Activated CD4-positive, alpha-beta T cell treated with anti-CD3 and anti-CD28 coated beads for 24 hours (primary cell): ENCODE data around the gene CACNA1C.

ENCODE experiments used
- DNase-seq, 2 donors: peaks; one replicate each; pipeline ENCODE4 v3.0.0-alpha.2; 2020; ENCODE audit warnings: low read depth in 2 of 2

Gene CACNA1C

GRCh38 chr12:2171672-2172426 is 119.1 kb downstream of the CACNA1C start:
- no peak for DNase-seq

GRCh38 chr12:2172491-2173214 is 119.9 kb downstream of the CACNA1C start:
- no peak for DNase-seq

GRCh38 chr12:2173971-2174370 is 121.2 kb downstream of the CACNA1C start:
- no peak for DNase-seq

GRCh38 chr12:2177003-2177402 is 124.2 kb downstream of the CACNA1C start:
- DNase-seq, result no peak

- no peak for DNase-seq
Measured at GRCh38 chr12:2177751-2178150, 125.0 kb downstream of the CACNA1C start.

- DNase-seq, result no peak
Measured at GRCh38 chr12:2179058-2179457, 126.3 kb downstream of the CACNA1C start.

GRCh38 chr12:2179953-2180736 is 127.4 kb downstream of the CACNA1C start:
- DNase-seq, result no peak

GRCh38 chr12:2180737-2181082 is 127.9 kb downstream of the CACNA1C start:
- DNase-seq, result no peak

GRCh38 chr12:2183556-2184541 is 131.1 kb downstream of the CACNA1C start:
- DNase-seq, result no peak

GRCh38 chr12:2185751-2186341 is 133.1 kb downstream of the CACNA1C start:
- DNase-seq, result no peak

GRCh38 chr12:2187195-2187945 is 134.6 kb downstream of the CACNA1C start:
- no peak for DNase-seq

- DNase-seq, result no peak
Measured at GRCh38 chr12:2190085-2190484, 137.3 kb downstream of the CACNA1C start.

- no peak for DNase-seq
Measured at GRCh38 chr12:2190896-2191533, 138.2 kb downstream of the CACNA1C start.

GRCh38 chr12:2191534-2192153 is 138.9 kb downstream of the CACNA1C start:
- no peak for DNase-seq

GRCh38 chr12:2192231-2192630 is 139.4 kb downstream of the CACNA1C start:
- DNase-seq, result no peak

GRCh38 chr12:2194060-2194459 is 141.3 kb downstream of the CACNA1C start:
- no peak for DNase-seq

- no peak for DNase-seq
Measured at GRCh38 chr12:2194571-2194970, 141.8 kb downstream of the CACNA1C start.

GRCh38 chr12:2195085-2195484 is 142.3 kb downstream of the CACNA1C start:
- DNase-seq, result no peak

- DNase-seq, result no peak
Measured at GRCh38 chr12:2198005-2198501, 145.3 kb downstream of the CACNA1C start.
